GM18526 (cell line): ENCODE measurements around the gene MAP3K21.

Source experiments
- POLR2A ChIP-seq: IDR thresholded peaks from 3 replicates; pipeline ENCODE4 v1.6.1; 2011; ENCODE audit not compliant: insufficient read length; ENCODE audit errors: extremely low read depth

The MAP3K21 gene

DNA sequence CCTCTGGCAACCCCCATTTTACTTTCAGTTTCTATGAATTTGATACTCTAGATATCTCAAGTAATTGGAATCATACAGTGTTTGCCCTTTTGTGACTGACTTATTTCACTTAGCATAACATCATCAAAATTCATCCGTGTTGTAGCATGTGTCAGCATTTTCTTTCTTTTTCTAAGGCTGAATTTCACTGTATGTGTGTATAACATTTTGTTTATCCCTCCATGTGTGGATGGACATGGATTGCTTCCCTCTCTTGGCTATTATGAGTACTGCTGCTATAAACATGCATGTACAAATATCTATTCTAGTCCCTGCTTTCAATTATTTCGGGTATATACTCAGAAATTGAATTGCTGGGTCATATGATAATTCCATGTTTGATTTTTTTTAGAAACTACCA, 97.3 kb downstream of the MAP3K21 start:
- no peak for TF ChIP-seq POLR2A

DNA sequence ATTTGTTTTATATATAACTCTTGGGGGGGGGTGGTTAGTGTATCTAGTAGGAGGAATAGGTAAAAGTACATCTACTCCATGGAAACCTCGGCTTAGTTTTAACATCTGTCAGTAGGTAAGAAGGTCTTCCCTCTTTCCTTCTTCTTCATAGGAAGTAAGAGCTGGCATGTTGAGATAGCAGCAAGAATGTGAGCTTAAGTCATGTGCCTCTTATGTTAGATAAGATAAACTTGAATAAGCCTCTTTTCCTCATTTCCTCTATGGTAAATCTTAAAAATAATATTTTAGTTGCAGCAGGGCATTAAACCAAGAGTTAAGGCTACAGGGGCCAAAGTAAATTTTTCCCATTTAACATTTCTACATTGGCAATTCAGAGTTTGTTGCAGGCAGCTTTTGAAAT, 100.4 kb downstream of the MAP3K21 start:
- no peak for TF ChIP-seq POLR2A

DNA sequence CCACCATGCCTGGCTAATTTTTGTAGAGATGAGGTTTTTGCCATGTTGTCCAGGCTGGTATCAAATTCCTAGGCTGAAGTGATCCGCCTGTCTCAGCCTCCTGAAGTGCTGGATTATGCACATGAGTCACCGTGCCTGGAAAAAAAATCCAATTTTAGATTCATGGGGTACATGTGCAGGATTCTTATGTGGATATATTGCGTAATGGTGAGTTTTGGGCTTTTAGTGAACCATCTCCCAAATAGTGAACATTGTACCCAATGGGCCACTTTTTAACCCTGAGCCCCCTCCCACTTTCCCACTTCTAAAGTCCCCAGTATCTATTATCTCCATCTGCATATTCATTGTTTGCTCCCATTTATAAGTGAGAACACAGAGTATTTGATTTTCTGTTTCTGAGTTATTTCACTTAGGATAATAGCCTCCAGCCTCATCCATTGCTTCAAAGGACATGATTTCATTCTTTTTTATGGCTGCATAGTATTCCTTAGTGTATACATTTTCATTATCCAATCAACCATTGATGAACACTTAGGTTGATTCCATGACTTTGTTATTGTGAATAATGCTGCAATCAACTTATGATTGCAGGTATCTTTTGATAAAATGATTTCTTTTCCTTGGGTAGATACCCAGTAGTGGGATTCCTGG, 104.4 kb downstream of the MAP3K21 start:
- no peak for TF ChIP-seq POLR2A

DNA sequence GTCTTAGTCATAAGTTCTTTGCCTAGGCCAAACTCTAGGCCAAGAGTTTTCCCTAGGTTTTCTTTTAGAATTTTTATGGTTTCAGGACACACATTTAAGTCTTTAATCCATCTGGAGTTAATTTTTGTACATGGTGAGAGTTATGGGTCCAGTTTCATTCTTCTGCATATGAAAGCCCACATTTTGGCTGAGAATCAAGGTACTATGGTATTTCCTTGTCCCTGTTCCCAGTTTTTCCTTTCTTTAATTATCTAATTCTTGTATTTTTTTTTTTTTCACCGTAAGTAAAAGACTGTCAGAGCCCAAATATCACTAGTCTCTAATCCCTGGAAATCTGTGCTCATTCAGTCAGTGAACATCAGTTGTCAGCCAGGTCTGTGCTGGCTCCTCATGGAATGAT, 105.4 kb downstream of the MAP3K21 start:
- no peak for TF ChIP-seq POLR2A

DNA sequence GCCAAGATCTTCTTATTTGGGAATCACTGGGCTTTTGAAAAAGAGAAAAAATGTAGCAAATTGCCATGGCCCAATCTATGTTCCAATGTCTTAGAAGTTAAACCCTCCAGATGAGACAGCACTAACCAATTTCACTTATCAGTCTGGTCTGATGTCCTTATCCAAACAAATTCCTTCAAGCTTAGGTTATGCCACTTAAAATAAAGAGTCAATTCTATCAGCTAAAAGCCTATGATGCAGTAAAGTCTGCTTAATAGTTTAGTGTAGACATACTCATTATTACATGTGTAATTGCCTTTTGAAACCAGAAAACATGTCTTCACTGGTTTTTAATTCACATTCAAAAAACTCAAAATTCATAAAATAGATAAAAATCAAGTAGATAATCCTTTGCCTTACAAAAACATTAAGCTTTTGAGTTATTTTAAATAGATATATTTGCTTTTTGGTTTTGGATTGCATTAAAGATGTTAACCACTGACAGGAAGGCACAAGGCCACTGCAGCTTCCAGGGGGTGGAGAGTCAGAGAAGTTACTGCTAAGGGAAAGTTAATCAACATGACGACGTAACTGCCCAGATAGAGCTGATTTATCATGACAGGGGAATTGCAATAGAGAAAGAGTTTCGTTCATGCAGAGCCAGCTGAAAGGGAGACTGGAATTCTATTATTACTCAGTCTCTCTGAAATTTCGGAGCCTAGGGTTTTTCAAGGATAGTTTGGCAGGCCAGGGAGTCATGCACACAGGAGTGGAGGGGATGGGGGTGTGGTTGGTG, 106.1 kb downstream of the MAP3K21 start:
- no peak for TF ChIP-seq POLR2A
